ENCODE data around the gene GDPGP1. TPM values are rescaled to one million over a fixed set of nuclear protein-coding genes. Genes with fewer than 3 reads are reported as not detected.
"Not testable (repeated sequence)": the region's sequence is repeated elsewhere in the genome, so short reads cannot be mapped to it uniquely, and the experiment has no call there.

Gene GDPGP1
- total and polyA plus RNA-seq, 7 experiments from 2014 or later = 0.61 to 16.3 (median 11.6) TPM

DNA sequence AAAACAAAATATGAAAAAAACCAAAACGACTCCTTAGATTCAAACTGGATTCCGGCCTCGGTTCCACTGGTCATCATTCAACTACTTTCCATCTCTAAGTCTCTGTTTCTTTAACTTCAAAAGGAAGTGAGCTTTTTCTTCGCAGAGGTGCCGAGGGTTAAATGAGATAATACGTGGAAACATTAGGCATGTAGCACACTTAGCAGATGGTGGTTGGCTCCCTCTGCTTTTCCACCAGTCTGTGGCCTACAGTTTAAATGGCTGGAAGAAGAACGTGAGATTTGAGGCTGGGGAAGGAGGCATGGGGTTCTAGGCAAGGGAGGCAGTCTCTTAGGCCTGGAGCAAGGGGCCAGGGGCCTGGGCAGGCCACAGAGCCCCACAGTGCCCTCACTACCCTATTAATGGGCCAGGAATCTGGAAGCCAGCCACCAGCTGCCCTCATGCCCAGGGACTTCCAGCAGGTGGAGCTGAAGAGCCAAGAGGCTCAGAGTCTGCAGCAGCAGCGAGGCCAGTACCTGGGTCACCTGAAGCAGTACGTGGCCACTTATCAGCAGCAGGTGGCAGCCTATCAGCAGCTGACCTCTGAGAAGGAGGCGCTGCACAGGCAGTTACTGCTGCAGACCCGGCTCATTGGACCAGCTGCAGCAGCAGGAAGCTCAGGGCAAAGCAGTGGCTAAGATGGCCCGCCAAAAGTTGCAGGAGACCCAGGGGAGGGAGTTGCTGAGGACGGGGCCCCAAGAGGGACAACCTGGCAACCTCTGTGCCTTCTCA, 59.2 kb downstream of the GDPGP1 start:
- H3K9me3 Mint-ChIP-seq; H3K36me3 Mint-ChIP-seq; H3K36me3 ChIP-seq (ENCODE audit: control insufficient read depth in 2 of 3, insufficient read depth in 3 of 3, low read length in 3 of 3); H3K27ac ChIP-seq (ENCODE audit: low read depth, low read length); H3K4me1 ChIP-seq (ENCODE audit: control insufficient read depth in 2 of 2, insufficient read depth in 2 of 2, low read length in 2 of 2); H3K27me3 ChIP-seq (ENCODE audit: control insufficient read depth in 2 of 2, insufficient read depth in 2 of 2, low read length in 2 of 2); H3K9me3 ChIP-seq (ENCODE audit: control insufficient read depth in 2 of 3, low read length in 3 of 3); POLR2A ChIA-PET; H3K4me3 ChIP-seq (ENCODE audit: low read length): not testable (repeated sequence)
- peaks cover 0 to 28% (median 4%) of the 10 kb centered on the region in 5 donors for H3K27me3 Mint-ChIP-seq
- peak; percentile 34 for ATAC-seq
- peaks cover 0 to 19% (median 0%) of the 10 kb centered on the region in 7 donors for H3K4me1 Mint-ChIP-seq
- intact Hi-C loops (cut with micrococcal nuclease) = loop anchor here in 1 of 2 donors (1.0 to 2.0 kb wide), 2 partner anchors 189 to 594 kb away; no protein-coding TSS in a partner anchor
- H3K4me3 Mint-ChIP-seq = peak overlapping the region in 4 of 10 donors; percentile 23 to 37 (median 27)
- DNase-seq = peak; percentile 41 to 73 (median 60)
- CTCF ChIA-PET = interaction anchor here (0.6 to 2.0 kb wide), 8 partner anchors 8 to 189 kb away, joined by 3 to 15 read pairs (median 3); no protein-coding TSS in a partner anchor
- peak overlapping the region in 1 of 9 donors; percentile 18 for H3K27ac Mint-ChIP-seq

DNA sequence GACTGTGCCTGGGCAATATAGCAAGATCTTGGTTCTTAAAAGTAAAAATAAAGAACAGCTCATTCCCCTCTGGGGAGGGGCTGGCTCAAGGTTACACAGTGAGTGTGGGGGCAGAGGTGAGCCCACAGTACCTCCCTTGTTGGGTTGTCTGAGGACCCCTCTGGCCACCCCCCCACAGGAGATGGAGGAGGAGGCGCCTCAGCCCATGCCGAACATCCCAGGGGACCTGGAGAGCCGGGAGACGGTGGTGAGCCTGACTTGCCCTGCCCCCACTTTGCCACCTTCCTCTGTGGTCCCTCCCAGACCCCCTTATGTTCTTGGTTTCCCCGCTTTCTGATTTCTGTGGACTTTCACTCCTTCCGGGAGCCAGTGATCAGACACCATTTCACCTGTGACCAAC, 60.1 kb downstream of the GDPGP1 start:
- ATAC-seq = no peak
- Mint-ChIP-seq H3K36me3 (no peaks in the 10 kb centered on the region), H3K4me1 (peaks cover 0 to 19% (median 0%) of the 10 kb centered on the region in 7 donors), H3K4me3 (no peak overlapping the region), H3K27me3 (peaks cover 0 to 26% (median 4%) of the 10 kb centered on the region in 5 donors), H3K9me3 (no peaks in the 10 kb centered on the region), H3K27ac (peak overlapping the region in 1 of 9 donors; percentile 23)
- intact Hi-C loops (cut with micrococcal nuclease) = no loop called here
- DNase-seq = no peak
- H3K36me3 ChIP-seq (ENCODE audit: control insufficient read depth in 2 of 3, insufficient read depth in 3 of 3, low read length in 3 of 3) = no peaks in the 10 kb centered on the region
- no peaks in the 10 kb centered on the region for H3K27me3 ChIP-seq (ENCODE audit: control insufficient read depth in 2 of 2, insufficient read depth in 2 of 2, low read length in 2 of 2)
- no peaks in the 10 kb centered on the region for H3K4me1 ChIP-seq (ENCODE audit: control insufficient read depth in 2 of 2, insufficient read depth in 2 of 2, low read length in 2 of 2)
- H3K27ac ChIP-seq (ENCODE audit: low read depth, low read length) = no peak overlapping the region
- POLR2A ChIA-PET = no interaction called here
- no peak overlapping the region for H3K4me3 ChIP-seq (ENCODE audit: low read length)
- no peaks in the 10 kb centered on the region for H3K9me3 ChIP-seq (ENCODE audit: control insufficient read depth in 2 of 3, low read length in 3 of 3)
- CTCF ChIA-PET = interaction anchor here (1.9 to 2.0 kb wide), 2 partner anchors 12 to 188 kb away, joined by 10 to 15 read pairs; no protein-coding TSS in a partner anchor

DNA sequence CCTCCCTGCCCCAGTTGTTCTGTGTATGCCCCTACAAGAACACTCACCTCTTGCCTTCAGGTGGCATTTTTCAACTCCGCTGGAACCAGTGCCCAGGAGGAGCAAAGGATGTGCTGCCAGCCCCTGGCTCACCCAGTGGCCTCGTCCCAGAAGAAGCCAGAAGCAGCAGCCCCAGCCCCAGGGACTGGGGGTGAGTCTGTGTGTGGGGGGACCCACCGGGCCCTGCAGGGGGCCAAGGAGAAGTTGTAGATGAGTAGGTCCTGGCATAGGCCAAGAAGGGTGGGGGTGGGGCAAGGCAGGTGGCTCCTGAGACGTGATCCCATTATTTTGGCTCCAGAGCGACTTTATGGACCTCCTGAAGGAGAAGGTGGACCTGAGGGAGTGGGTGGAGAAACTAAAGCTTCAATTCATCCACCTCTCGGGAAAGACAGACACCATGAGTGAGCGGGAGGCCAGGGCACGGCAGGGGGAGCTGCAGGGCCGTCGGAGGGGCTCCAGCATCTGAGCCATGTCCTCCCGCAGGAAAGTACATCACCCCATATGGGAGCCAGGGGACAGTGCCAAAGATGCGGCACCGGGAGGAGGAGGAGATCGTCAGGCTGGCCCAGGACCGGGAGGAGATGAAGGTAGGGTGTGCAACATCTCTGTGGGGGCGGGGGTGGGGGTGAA, 60.7 kb downstream of the GDPGP1 start:
- DNase-seq = no peak
- peak overlapping the region in 1 of 9 donors; percentile 23 for H3K27ac Mint-ChIP-seq
- H3K36me3 ChIP-seq (ENCODE audit: control insufficient read depth in 2 of 3, insufficient read depth in 3 of 3, low read length in 3 of 3) = no peaks in the 10 kb centered on the region
- H3K27me3 ChIP-seq (ENCODE audit: control insufficient read depth in 2 of 2, insufficient read depth in 2 of 2, low read length in 2 of 2) = no peaks in the 10 kb centered on the region
- H3K4me3 Mint-ChIP-seq = no peak overlapping the region
- CTCF ChIA-PET = interaction anchor here (0.8 kb wide), 1 partner anchor 187 kb away, joined by 3 read pairs; no protein-coding TSS in a partner anchor
- H3K9me3 Mint-ChIP-seq = no peaks in the 10 kb centered on the region
- intact Hi-C loops (cut with micrococcal nuclease) = no loop called here
- POLR2A ChIA-PET = no interaction called here
- ATAC-seq = no peak
- peaks cover 0 to 22% (median 4%) of the 10 kb centered on the region in 5 donors for H3K27me3 Mint-ChIP-seq
- peaks cover 0 to 19% (median 0%) of the 10 kb centered on the region in 7 donors for H3K4me1 Mint-ChIP-seq
- no peak overlapping the region for H3K4me3 ChIP-seq (ENCODE audit: low read length)
- no peaks in the 10 kb centered on the region for H3K4me1 ChIP-seq (ENCODE audit: control insufficient read depth in 2 of 2, insufficient read depth in 2 of 2, low read length in 2 of 2)
- H3K27ac ChIP-seq (ENCODE audit: low read depth, low read length) = no peak overlapping the region
- no peaks in the 10 kb centered on the region for H3K36me3 Mint-ChIP-seq
- H3K9me3 ChIP-seq (ENCODE audit: control insufficient read depth in 2 of 3, low read length in 3 of 3) = no peaks in the 10 kb centered on the region

GRCh38 chr15:90295270-90295648, 61.2 kb downstream of the GDPGP1 start:
- Histone ChIP-seq H3K4me1 (ENCODE audit: control insufficient read depth in 2 of 2, insufficient read depth in 2 of 2, low read length in 2 of 2) (no peaks in the 10 kb centered on the region), H3K9me3 (ENCODE audit: control insufficient read depth in 2 of 3, low read length in 3 of 3) (no peaks in the 10 kb centered on the region), H3K27me3 (ENCODE audit: control insufficient read depth in 2 of 2, insufficient read depth in 2 of 2, low read length in 2 of 2) (no peaks in the 10 kb centered on the region), H3K4me3 (ENCODE audit: low read length) (no peak overlapping the region), H3K27ac (ENCODE audit: low read depth, low read length) (no peak overlapping the region), H3K36me3 (ENCODE audit: control insufficient read depth in 2 of 3, insufficient read depth in 3 of 3, low read length in 3 of 3) (no peaks in the 10 kb centered on the region)
- Mint-ChIP-seq H3K27ac (no peak overlapping the region), H3K4me1 (peaks cover 0 to 19% (median 0%) of the 10 kb centered on the region in 7 donors), H3K36me3 (no peaks in the 10 kb centered on the region), H3K9me3 (no peaks in the 10 kb centered on the region), H3K4me3 (no peak overlapping the region), H3K27me3 (peaks cover 0 to 18% (median 4%) of the 10 kb centered on the region in 5 donors)
- CTCF ChIA-PET = interaction anchor here (0.8 to 1.2 kb wide), 2 partner anchors 186 to 187 kb away, joined by 3 read pairs; no protein-coding TSS in a partner anchor
- ATAC-seq (no peak), DNase-seq (no peak)
- intact Hi-C loops (cut with micrococcal nuclease) = no loop called here
- POLR2A ChIA-PET = no interaction called here

Other genes starting within 250 kb of the GDPGP1 start
- gene ZNF710, start 232.9 kb upstream of the GDPGP1 start, total RNA-seq = 10 to 100 TPM in 4 of 5 experiments, 1 to 10 TPM in 1; 7.3 to 28.8 (median 21.8) TPM
- gene ZNF710, start 232.9 kb upstream of the GDPGP1 start, polyA plus RNA-seq = 1 to 10 TPM in 1 of 2 donors, under 1 TPM in 1; 0.77 to 2.7 TPM
- gene IDH2, start 131.7 kb upstream of the GDPGP1 start, total RNA-seq = 100 to 1,000 TPM in 1 of 5 experiments, 10 to 100 TPM in 4; 32.4 to 230 (median 33.7) TPM
- 10 to 100 TPM; 76.0 to 91.3 TPM for gene IDH2, start 131.7 kb upstream of the GDPGP1 start, polyA plus RNA-seq
- gene SEMA4B, start 32.9 kb upstream of the GDPGP1 start, total RNA-seq = 10 to 100 TPM; 15.9 to 31.0 (median 20.7) TPM
- gene SEMA4B, start 32.9 kb upstream of the GDPGP1 start, polyA plus RNA-seq = 10 to 100 TPM in 1 of 2 donors, 1 to 10 TPM in 1; 5.6 to 11.0 TPM
- 100 to 1,000 TPM in 3 of 5 experiments, 10 to 100 TPM in 2; 76.8 to 149 (median 127) TPM for gene CIB1, start 268 bp upstream of the GDPGP1 start, total RNA-seq
- 100 to 1,000 TPM; 224 to 229 TPM for gene CIB1, start 268 bp upstream of the GDPGP1 start, polyA plus RNA-seq
- gene TTLL13, start 15.3 kb downstream of the GDPGP1 start, total RNA-seq = 1 to 10 TPM in 1 of 5 experiments, under 1 TPM in 3, not detected in 1; 0.40 to 1.8 (median 0.63) TPM
- not detected for gene TTLL13, start 15.3 kb downstream of the GDPGP1 start, polyA plus RNA-seq
- 10 to 100 TPM; 34.1 to 51.5 (median 48.4) TPM for gene NGRN, start 31.5 kb downstream of the GDPGP1 start, total RNA-seq
- 10 to 100 TPM; 29.7 to 48.5 TPM for gene NGRN, start 31.5 kb downstream of the GDPGP1 start, polyA plus RNA-seq
- gene ZNF774, start 118.1 kb downstream of the GDPGP1 start, total RNA-seq = 1 to 10 TPM in 3 of 5 experiments, under 1 TPM in 2; 0.22 to 2.0 (median 1.5) TPM
- under 1 TPM; 0.08 to 0.16 TPM for gene ZNF774, start 118.1 kb downstream of the GDPGP1 start, polyA plus RNA-seq
- 100 to 1,000 TPM in 2 of 5 experiments, 10 to 100 TPM in 3; 81.8 to 263 (median 93.8) TPM for gene IQGAP1, start 154.0 kb downstream of the GDPGP1 start, total RNA-seq
- gene IQGAP1, start 154.0 kb downstream of the GDPGP1 start, polyA plus RNA-seq = 10 to 100 TPM; 73.9 to 79.4 TPM